Measurements from ENCODE around the gene UBAP1L. TPM values are rescaled to one million over a fixed set of nuclear protein-coding genes. Genes with fewer than 3 reads are reported as not detected.
"Not testable (repeated sequence)": the region's sequence is repeated elsewhere in the genome, so short reads cannot be mapped to it uniquely, and the experiment has no call there.

Gene UBAP1L
- 1 to 10 TPM; 2.4 to 6.6 (median 4.1) TPM for polyA plus RNA-seq (ENCODE audit: insufficient read length in 10 of 10)
- long read RNA-seq, donor 1 = 0 reads
- long read RNA-seq, donor 2 = 0 reads
- long read RNA-seq, donor 3 = 0 reads
- long read RNA-seq, donor 4, full-length matches to known transcripts = 3 of 3 reads
- long read RNA-seq, donor 4, partial matches to known transcripts = 0 of 3 reads
- long read RNA-seq, donor 4, other reads (novel, unspliced or antisense) = 0 of 3 reads
- long read RNA-seq, donor 5, partial matches to known transcripts = 0 of 1 reads
- long read RNA-seq, donor 5, other reads (novel, unspliced or antisense) = 0 of 1 reads
- long read RNA-seq, donor 6, partial matches to known transcripts = 0 of 1 reads
- long read RNA-seq, donor 6, other reads (novel, unspliced or antisense) = 0 of 1 reads
- long read RNA-seq, donor 7, full-length matches to known transcripts = 2 of 2 reads
- long read RNA-seq, donor 7, partial matches to known transcripts = 0 of 2 reads
- long read RNA-seq, donor 7, other reads (novel, unspliced or antisense) = 0 of 2 reads
- long read RNA-seq, donor 8 = 0 reads
- long read RNA-seq, donor 9 = 0 reads

DNA sequence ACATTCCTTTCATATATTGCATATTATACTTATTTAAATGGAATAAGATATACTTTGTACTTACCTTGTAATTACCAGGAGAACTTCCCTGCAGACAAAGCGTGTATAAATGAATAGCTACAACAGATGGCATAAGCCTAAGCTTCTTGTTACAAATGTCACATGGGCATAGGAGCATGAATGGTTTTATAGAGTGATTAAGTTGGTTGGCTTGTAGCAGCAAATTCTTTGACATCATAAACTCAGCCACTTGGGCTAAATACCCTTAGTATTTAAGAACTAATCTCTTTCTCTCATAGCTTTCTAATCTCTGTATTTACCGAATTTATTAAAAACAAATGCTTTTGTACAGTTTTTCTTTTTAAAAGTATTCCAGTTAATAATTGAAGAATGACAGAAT, at the start of gene UBAP1L:
UBAP1L (minus strand) TSS at position 115 of the 400 bp plus-strand sequence. CDS start 8,985 bp downstream, outside the sequence.
- no peak for DNase-seq

DNA sequence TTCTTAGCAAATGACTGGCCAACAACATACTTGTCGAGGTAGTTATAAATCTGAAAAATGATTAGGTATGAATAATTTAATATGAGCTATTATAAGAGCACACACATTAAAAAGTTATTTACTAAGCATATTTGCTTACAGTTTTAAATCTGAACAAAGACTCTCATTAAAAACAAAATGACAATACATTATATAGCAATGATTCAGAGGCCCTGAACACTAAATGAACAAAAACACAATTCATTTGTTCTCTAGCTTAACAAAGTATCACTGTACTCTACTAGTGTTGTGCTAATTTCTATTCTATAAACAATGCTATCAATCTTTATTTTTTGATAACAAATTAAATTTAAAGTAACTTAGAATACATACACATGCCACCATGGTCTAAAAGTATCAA, 49.1 kb upstream of the UBAP1L start:
- no peak for DNase-seq

DNA sequence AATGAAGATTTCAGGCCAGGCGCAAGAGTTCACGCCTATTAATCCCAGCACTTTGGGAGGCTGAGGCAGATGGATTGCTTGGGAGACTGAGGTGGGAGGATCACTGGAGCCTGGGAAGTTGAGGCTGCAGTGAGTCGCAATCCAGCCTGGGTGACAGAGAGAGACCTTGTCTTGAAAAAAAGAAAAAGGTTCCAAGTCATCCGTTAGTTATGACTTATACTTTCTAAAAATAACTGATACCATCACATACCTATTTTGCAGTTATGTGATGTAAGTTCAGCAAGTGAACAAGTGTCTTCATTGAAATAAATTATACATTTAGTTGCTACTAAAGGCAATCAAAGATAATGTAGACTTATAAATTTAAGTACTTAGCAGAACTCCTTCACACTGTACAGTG, 48.0 kb upstream of the UBAP1L start:
- DNase-seq = no peak

DNA sequence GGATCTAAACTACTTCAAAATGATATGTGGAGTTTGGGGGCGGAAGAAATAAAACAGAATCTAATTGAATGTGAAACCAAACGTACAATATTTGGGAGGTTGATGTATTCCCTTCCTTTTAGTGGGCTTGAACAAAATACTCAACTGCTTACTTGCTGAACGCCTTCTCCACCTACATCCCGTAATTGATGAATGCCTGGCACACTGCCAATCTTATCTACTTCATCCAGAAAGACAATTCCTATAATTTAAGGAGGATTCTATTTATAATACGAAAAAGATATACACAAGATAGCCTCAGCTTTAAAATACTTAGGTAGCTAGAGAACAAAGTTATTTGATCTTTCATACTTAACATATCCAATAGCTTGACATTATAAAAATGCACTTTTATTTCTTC, 41.7 kb upstream of the UBAP1L start:
- DNase-seq = no peak

DNA sequence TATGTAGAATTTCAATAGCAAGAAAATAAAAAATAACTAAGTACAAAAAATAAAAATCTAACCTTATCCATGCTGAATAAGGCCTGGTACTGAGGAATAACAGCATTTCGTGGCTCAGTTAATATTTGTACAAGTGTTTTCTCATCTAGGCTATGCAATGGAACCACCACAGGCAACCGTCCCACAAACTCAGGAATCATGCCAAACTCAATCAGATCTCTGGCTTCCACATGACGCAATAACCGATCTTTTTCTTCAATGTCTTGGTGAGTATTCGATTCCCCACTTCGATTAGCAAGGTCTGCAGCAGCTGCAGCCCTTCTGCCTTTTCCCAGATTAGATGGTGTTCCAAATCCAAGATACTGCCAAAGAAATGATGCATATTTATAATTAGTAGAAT, 39.7 kb upstream of the UBAP1L start:
- DNase-seq = no peak

DNA sequence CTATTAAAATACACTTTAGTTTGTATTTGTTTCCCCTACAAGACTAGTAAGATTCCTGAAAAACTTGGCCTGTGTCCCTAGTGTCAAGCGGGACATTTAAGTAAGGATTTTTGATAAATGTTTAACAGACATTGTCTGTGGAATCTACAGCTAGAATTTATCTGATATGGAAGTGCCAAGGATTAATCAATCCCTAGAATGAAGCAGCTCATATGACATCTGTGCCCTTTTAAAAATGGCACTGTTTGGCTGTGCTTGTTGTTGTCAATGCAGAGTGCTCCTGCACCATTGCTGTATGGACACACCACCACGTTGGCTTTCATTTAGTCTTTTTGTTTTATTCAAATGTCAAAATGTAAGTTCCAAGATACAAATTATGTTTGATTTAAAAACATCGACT, 32.9 kb upstream of the UBAP1L start:
- DNase-seq = no peak

DNA sequence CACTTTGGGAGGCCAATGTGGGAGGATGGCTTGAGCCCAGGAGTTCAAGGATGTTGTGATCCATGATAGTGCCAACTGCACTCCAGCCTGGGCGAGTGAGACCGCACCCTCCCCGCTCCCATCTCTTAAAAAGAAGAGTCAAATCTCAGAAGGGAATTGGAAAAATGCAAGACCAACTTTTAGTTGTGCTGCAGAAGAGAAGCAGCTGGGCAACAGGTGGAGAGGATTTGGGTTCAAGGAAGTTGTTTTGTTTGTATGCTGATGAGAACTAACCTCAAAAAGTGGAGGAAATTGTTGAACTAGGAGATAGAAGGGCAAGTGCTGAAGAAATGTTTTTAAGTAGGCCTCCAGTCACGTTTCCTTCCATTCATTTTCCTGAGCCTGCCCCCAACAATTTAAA, 31.4 kb upstream of the UBAP1L start:
- DNase-seq = peak in 1 of 3 donors; percentile 9

DNA sequence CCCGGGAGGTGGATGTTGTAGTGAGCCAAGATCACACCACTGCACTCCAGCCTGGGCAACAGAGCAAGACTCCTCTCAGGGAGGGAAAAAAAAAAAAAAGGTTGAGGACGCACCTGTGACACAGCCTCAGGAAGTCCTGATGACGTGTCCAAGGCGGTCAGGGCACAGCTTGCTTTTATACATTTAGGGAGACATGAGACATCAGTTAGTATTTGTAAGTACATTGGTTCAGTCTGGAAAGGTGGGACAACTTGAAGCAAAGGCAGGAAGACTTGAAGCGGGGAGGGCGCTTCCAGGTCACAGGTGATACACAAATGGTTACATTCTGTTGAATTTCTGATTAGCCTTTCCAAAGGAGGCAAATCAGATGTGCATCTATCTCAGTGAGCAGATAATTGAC, 23.6 kb upstream of the UBAP1L start:
- not testable (repeated sequence) for DNase-seq

DNA sequence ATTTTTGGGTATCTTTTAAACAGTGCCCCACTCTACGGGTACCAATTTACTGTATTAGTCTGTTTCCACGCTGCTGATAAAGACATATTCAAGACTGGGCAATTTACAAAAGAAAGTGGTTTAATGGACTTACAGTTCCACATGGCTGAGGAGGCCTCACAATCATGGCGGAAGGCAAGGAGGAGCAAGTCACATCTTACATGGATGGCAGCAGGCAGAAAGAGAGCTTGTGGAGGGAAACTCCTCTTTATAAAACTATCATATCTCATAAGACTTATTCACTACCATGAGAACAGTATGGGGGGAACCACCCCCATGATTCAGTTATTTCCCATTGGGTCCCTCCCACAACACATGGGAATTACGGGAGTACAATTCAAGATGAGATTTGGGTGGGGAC, 22.9 kb upstream of the UBAP1L start:
- DNase-seq = not testable (repeated sequence)

DNA sequence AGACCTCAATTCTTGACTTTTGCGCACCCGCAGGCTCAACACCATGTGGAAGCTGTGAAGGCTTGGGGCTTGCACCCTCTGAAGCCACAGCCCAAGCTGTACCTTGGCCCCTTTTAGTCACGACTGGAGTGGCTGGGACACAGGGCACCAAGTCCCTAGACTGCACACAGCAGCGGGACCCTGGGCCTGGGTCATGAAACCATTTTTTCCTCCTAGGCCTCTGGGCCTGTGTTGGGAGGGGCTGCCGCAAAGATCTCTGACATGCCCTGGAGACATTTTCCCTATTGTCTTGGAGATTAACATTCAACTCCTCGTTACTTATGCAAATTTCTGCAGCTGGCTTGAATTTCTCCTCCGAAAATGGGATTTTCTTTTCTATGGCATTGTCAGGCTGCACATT, 22.1 kb upstream of the UBAP1L start:
- not testable (repeated sequence) for DNase-seq

DNA sequence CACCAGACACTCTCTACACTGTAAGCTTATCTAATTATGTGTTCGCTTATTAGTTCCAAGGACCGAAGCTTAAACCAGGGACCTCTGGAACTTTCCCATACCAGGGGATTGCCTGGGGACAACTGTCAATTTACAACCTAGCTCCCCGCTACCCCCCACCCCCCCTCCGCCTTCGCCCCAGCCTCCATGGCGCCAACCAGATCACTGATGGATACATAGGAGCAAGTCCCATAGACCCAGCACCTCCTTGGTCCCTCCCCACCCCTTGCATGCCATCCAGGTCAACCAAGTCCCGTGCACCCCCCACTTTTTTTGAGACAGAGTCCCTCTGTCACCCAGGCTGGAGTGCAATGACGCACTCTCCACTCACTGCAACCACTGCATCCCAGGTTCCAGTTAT, 19.5 kb upstream of the UBAP1L start:
- DNase-seq = no peak

DNA sequence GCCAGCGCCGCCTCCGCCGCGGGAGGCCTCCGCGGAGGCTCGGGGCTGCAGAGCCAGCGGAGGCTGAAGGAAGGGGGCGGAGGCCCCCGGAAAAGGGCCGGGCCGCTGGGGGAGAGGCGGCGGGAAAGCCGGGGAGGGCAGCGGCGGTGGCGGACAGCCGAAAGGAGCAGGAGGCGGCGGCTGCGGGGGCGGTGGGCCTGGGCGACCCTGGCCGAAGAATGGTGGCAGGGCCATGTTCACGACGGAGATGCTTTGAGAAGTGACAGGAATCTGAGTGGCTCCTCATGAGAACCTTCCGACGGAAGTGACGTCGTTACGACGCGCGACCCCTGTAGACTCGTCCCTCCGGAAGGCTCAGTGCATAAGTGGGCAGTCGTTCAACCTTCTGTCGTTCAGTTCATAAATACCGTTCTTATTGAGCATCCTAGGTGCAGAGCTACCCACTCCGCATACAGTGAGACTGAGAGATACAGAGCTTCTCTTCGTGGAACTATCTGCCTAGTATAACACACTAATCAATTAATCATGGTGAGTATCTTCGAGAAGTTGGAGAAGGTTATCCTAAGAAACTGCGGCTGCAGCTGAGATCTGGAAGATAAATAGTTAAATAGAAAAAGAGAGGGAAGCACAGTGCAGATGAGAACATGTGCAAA, 18.7 kb upstream of the UBAP1L start, which contains the start of gene PDCD7:
PDCD7 (minus strand) TSS at position 261 of the 653 bp plus-strand sequence; CDS start at position 234, 27 bp downstream.
- DNase-seq = peak; percentile 94 to 98 (median 97)

DNA sequence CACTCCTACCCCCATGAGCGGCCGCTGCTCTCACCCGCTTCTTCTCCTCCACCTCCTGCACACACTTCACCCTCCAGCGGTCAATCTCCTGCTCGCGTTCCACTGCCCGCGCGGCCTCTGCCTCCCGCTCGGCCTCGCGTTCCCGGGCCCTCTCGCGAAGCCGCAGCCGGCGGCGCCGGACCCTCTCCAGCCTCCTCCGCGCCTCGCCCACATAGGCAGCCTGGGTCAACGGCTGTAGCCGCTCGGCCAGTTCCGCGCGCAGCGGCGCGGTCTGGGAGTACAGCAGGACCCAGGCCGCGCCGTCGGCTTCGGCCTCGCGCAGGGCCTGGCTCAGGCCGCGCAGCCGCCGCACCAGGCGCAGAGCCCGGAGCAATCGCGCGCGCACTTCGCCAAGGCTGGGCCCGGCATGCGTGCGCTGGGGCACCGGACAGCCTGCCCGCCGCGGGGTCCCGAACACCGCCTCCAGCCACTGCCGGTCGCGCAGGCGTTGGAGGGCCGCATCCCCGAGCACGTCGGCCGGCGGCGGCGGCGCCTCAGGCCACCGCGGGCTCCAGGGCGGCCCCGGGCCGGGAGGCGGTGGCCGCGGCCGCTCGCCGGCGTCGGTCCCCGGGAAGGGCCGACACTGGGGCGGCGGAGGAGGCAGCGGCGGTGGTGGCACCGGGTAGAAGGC, 18.0 kb upstream of the UBAP1L start:
- peak; percentile 7 to 75 (median 35) for DNase-seq

DNA sequence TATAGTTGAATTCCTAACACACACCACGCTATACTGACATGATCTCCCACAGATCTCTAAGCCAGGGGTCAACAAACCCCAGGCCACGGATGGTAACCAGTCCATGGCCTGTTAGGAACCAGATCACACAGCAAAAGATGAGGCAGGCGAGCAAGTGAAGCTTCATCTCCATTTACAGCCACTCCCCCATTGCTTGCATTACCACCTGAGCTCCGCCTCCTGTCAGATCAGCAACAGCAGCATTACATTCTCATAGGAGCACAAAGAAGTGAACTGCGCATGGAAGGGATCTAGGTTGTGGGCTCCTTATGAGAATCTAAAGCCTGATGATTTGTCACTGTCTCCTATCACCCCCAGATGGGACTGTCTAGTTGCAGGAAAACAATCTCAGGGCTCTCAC, 15.9 kb upstream of the UBAP1L start:
- DNase-seq = no peak

DNA sequence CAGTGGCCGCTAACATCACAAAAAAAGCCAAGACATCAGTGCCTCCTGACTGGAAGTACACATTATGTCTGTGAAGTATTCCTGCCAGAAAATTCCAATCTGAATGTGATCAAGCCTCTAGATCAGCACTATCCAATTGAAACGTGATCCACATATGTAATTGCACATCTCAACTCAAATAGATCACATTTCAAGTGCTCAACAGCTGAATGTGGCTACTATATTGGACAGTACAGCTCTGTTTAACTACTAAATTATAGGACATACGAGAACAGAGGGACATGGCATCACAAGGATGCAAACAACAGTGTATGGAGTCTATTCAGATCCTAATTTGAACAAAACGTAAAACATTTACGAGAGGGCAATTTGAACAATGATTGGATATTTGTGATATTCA, 542 bp upstream of the UBAP1L start:
- no peak for DNase-seq

DNA sequence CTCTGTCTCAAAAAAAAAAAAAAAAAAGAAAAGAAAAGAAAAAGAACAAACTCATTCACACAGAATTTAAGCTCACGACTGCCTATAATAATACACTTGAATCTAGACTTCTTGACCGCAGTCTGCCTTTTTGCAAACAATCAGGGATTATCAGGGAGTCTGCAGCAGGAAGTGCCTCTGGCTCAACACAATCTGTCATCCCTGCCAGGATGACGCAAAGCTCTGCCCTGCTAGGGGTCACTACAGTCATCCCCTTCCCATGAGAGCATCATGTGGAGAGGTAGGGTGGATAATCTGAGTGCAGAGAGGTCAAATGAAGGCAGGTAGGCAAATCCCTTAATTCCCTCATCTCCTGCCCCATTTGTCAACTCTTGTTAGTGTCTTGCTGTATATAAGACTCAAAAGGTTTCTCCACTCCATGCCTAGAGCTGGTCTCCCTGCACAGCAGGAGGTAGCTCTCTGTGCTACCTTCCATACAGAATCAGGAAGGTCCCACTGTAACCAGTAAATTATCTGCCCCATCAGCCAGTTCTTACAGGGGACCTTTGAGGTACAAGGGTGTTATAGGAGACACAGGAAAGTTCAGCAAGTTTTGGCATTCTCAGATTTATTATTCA, 4.2 kb downstream of the UBAP1L start:
- DNase-seq = no peak

DNA sequence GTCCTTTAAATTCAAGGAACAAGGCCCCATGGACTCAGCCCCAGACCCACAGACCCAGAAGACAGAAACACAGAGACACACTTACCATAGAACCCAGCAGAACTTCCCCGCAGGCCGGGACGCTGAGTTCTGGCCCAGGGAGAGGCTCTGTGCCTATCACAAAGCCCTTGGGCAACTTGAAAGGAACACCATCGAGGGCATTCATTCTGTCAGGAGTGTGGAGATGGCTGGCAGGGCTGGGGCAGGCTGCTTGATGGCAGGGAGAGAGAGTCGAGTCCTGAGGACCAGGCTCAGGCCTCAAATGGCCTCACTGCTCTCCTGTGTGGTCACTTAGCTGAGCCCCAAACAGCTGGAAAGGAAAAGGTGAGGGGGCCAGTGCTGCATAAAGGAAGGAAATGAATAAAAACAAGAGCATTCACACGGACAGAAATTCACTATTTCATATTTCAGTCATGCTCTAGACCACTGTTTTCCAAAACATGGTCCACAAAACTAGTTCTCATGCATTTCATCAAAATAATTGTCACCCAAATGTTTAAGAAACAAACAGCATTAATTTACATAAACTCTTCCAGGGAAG, 8.9 kb downstream of the UBAP1L start:
- DNase-seq = no peak

DNA sequence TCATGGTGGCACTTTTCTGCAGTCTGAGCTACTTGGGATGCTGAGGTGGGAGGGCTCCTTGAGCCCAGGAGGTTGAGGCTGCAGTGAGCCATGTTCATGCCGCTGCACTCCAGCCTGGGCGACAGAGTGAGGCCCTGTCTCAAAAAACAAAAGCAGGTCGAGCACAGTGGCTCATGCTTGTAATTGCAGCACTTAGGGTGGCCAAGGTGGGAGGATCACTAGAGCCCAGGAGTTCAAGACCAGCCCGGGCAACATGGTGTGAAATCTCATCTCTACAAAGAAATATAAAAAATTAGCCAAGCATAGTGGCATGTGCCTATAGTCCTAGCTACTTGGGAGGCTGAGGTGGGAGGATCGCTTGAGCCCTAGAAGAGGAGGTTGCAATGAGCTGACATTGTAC, 10.0 kb downstream of the UBAP1L start:
- DNase-seq = no peak

DNA sequence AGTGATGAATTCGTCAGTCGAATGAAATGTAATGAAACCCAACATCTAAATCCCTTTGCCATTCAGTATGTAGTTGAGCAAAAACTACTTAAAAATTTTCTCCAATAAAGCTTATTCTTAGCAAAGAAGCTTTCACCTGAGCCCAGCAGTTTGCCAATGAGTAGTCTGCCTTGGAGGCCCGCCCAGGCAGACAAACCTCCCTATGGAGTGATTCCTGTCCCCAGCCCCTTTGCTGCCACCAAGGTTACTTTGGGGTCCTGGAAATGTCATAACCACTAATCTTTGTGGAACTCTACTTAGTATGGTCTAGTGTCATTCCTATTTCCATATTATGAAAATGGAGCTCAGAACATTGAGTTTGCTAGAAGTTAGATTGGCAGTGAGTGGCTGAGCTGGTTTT, 12.1 kb downstream of the UBAP1L start:
- no peak for DNase-seq

DNA sequence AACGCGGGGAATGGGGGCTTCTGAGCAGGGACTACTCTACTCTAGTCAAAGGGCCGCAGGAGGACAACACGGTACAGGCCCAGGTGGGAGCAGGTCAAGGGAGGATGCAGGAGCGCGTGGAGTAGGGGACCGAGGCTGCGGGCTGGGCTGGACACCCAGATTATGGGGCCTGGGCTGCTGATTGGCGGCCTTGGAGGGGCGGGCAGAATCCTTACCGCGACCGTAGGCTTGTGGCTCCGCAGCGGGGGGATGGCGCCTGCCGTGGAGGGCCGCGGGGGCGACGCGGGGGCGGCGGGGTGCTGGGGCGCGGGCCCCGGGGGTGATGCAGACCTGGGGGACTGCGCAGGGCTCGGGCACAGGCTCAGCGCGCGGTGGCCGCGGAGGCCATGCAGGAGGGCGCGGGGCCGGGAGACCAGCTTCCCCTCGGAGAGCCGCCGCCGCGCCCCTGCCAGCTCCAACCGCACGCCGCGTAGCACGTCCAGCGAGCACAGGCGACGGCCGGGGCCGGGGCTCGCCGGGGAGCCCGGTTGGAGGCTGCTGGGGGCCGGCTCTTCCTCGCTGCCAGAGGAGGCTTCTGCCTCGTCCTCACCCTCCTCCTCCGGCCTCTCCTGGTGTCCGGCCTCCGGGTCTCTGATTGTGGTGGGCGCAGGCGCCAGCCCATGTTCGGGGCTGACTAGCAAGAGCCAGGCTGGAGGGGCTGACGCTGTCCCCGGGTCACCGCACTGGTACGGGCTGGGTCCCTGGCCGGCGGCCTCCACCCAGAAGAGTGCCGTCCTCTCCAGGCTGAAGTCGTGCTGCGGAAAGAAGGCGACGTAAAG, 12.9 kb downstream of the UBAP1L start:
- DNase-seq = no peak

All from muscle of back (tissue), 13 donors.